Activated T-cell treated with anti-CD3 and anti-CD28 coated beads, Interleukin-2, amount 50 U/mL, for 4 hours (primary cell): ENCODE measurements around the gene ARHGEF33. TPM values are rescaled to one million over a fixed set of nuclear protein-coding genes. Genes with fewer than 3 reads are reported as not detected.

Experiments used
- ATAC-seq, 2 donors: fragments of 200-7000 bp; cut with Tn5 transposase; one replicate each; pipeline ENCODE4 v1.10.0; 2021
- DNase-seq: peaks from one replicate; pipeline ENCODE4 v3.0.0-alpha.2; 2020
- H3K27me3 Mint-ChIP-seq: one replicate; pipeline ENCODE4 v1.8.0; 2021; ENCODE audit warnings: low read depth, mixed read lengths
- H3K36me3 Mint-ChIP-seq: one replicate; pipeline ENCODE4 v1.8.0; 2022; ENCODE audit warnings: mixed read lengths; ENCODE audit not compliant: insufficient read depth
- H3K4me1 Mint-ChIP-seq: one replicate; pipeline ENCODE4 v1.8.0; 2021; ENCODE audit warnings: low read depth, mixed read lengths
- H3K4me3 Mint-ChIP-seq: one replicate; pipeline ENCODE4 v1.8.0; 2021; ENCODE audit warnings: mild to moderate bottlenecking, moderate library complexity, mixed read lengths
- H3K9me3 Mint-ChIP-seq: one replicate; pipeline ENCODE4 v1.8.0; 2021; ENCODE audit warnings: mixed read lengths
- total RNA-seq, 3 donors: library from RNA; stranded (reverse); gene quantifications; one replicate each; pipeline ENCODE4 v1.2.1, GENCODE V29; 2021

ARHGEF33 gene
- total RNA-seq, 3 donors from 2014 or later = 0.05 to 0.35 TPM; not detected in 1

GRCh38 chr2:38889045-38889444, 630 bp upstream of the ARHGEF33 start:
- DNase-seq (no peak), ATAC-seq (no peak)
- Mint-ChIP-seq H3K36me3 (no peaks in the 10 kb centered on the region), H3K4me3 (no peak overlapping the region), H3K4me1 (no peaks in the 10 kb centered on the region), H3K27me3 (no peaks in the 10 kb centered on the region), H3K9me3 (no peaks in the 10 kb centered on the region)

- DNase-seq = no peak
- H3K4me1 Mint-ChIP-seq = no peaks in the 10 kb centered on the region
- no peaks in the 10 kb centered on the region for H3K36me3 Mint-ChIP-seq
- H3K9me3 Mint-ChIP-seq = no peaks in the 10 kb centered on the region
- no peak overlapping the region for H3K4me3 Mint-ChIP-seq
- H3K27me3 Mint-ChIP-seq = peaks cover 2% of the 10 kb centered on the region
- no peak for ATAC-seq
Measured at GRCh38 chr2:38892819-38893218, 3.1 kb downstream of the ARHGEF33 start.

DNA sequence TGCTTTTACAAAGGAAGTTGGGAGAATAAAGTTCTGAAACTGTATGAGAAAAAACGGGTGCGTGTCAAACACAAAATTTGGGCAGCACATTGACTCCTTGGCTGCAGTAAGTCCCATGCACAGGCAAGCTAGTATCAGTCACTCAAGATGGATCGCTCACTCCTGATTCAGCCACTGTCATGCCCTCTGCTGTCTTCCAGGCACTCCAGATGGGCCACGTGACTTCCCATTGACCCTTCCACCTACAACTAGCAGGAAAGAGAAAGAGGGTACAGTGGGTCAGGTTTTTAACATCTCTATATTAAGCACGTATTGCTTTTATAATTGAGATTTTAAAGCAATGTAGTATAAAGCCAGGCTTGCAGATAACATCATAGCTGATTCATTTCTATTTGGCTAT, 8.6 kb downstream of the ARHGEF33 start:
- Mint-ChIP-seq H3K4me1 (no peaks in the 10 kb centered on the region), H3K27me3 (peaks cover 2% of the 10 kb centered on the region), H3K36me3 (no peaks in the 10 kb centered on the region), H3K4me3 (no peak overlapping the region), H3K9me3 (no peaks in the 10 kb centered on the region)
- DNase-seq (no peak), ATAC-seq (no peak)

DNA sequence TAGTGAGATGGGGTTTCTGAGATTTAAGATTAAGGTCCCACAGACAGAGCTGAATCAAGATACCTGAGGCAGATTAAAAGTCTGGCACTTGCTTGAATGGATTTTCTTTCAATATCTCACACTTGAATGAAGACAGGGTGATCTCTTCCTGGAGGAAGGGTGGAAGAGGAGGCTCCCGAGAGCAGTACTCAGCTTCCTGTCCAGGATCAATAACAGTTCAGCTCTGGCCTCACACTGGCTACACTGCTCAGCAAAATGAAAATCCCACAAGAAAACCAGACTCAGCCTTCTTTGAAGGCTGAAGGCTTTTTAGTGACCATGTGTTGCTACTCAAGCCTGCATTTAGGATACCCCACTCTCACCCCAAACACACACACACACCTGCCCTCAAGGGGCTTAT, 11.1 kb downstream of the ARHGEF33 start:
- Mint-ChIP-seq H3K9me3 (no peaks in the 10 kb centered on the region), H3K36me3 (no peaks in the 10 kb centered on the region), H3K4me3 (no peak overlapping the region), H3K4me1 (no peaks in the 10 kb centered on the region), H3K27me3 (peaks cover 2% of the 10 kb centered on the region)
- DNase-seq (no peak), ATAC-seq (no peak)

- Mint-ChIP-seq H3K9me3 (no peaks in the 10 kb centered on the region), H3K36me3 (no peaks in the 10 kb centered on the region), H3K4me3 (no peak overlapping the region), H3K27me3 (no peaks in the 10 kb centered on the region), H3K4me1 (peaks cover 14% of the 10 kb centered on the region)
- ATAC-seq (no peak), DNase-seq (no peak)
Measured at GRCh38 chr2:38905251-38905650, 15.6 kb downstream of the ARHGEF33 start.

- DNase-seq (no peak), ATAC-seq (no peak)
- peaks cover 14% of the 10 kb centered on the region for H3K4me1 Mint-ChIP-seq
- H3K4me3 Mint-ChIP-seq = no peak overlapping the region
- no peaks in the 10 kb centered on the region for H3K36me3 Mint-ChIP-seq
- no peaks in the 10 kb centered on the region for H3K27me3 Mint-ChIP-seq
- no peaks in the 10 kb centered on the region for H3K9me3 Mint-ChIP-seq
Measured at GRCh38 chr2:38907242-38907641, 17.6 kb downstream of the ARHGEF33 start.

GRCh38 chr2:38907743-38908562, 18.3 kb downstream of the ARHGEF33 start:
- Mint-ChIP-seq H3K9me3 (no peaks in the 10 kb centered on the region), H3K4me3 (no peak overlapping the region), H3K4me1 (peaks cover 14% of the 10 kb centered on the region), H3K36me3 (no peaks in the 10 kb centered on the region), H3K27me3 (no peaks in the 10 kb centered on the region)
- ATAC-seq (peak; percentile 46 to 77), DNase-seq (no peak)

GRCh38 chr2:38909872-38910271, 20.2 kb downstream of the ARHGEF33 start:
- DNase-seq (no peak), ATAC-seq (no peak)
- Mint-ChIP-seq H3K36me3 (no peaks in the 10 kb centered on the region), H3K27me3 (no peaks in the 10 kb centered on the region), H3K4me3 (no peak overlapping the region), H3K9me3 (no peaks in the 10 kb centered on the region), H3K4me1 (peaks cover 14% of the 10 kb centered on the region)

DNA sequence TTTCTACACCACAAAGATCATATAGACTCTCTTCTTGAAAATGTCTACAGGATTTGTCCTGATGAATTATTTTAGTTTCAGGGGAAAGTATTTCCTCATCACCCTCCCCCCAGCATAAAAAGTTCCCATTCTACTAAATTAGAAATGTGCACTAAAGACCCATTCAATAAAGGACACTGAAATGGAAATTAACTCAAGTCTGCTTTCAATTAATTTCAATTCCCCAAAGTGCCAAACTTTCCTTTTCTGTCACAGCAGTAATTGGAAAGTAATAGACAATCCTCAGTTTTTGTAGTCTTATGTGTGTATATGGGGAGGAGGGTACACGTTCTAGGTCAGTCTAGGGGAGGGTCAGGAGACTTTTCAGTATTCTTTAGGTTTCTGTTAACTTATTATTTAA, 21.5 kb downstream of the ARHGEF33 start:
- Mint-ChIP-seq H3K9me3 (no peaks in the 10 kb centered on the region), H3K4me3 (no peak overlapping the region), H3K36me3 (no peaks in the 10 kb centered on the region), H3K4me1 (peaks cover 14% of the 10 kb centered on the region), H3K27me3 (no peaks in the 10 kb centered on the region)
- no peak for ATAC-seq
- DNase-seq = no peak

GRCh38 chr2:38912619-38913018, 22.9 kb downstream of the ARHGEF33 start:
- no peak for ATAC-seq
- Mint-ChIP-seq H3K9me3 (no peaks in the 10 kb centered on the region), H3K4me1 (peaks cover 13% of the 10 kb centered on the region), H3K4me3 (no peak overlapping the region), H3K36me3 (no peaks in the 10 kb centered on the region), H3K27me3 (no peaks in the 10 kb centered on the region)
- no peak for DNase-seq

- H3K4me1 Mint-ChIP-seq = no peaks in the 10 kb centered on the region
- ATAC-seq (no peak), DNase-seq (no peak)
- H3K27me3 Mint-ChIP-seq = no peaks in the 10 kb centered on the region
- no peaks in the 10 kb centered on the region for H3K36me3 Mint-ChIP-seq
- no peak overlapping the region for H3K4me3 Mint-ChIP-seq
- no peaks in the 10 kb centered on the region for H3K9me3 Mint-ChIP-seq
Measured at GRCh38 chr2:38922389-38922788, 32.7 kb downstream of the ARHGEF33 start.

GRCh38 chr2:38922902-38923301, 33.2 kb downstream of the ARHGEF33 start:
- no peaks in the 10 kb centered on the region for H3K36me3 Mint-ChIP-seq
- H3K9me3 Mint-ChIP-seq = no peaks in the 10 kb centered on the region
- H3K4me3 Mint-ChIP-seq = no peak overlapping the region
- no peaks in the 10 kb centered on the region for H3K27me3 Mint-ChIP-seq
- ATAC-seq (no peak), DNase-seq (no peak)
- H3K4me1 Mint-ChIP-seq = no peaks in the 10 kb centered on the region

GRCh38 chr2:38925982-38926381, 36.3 kb downstream of the ARHGEF33 start:
- no peaks in the 10 kb centered on the region for H3K4me1 Mint-ChIP-seq
- no peaks in the 10 kb centered on the region for H3K36me3 Mint-ChIP-seq
- no peaks in the 10 kb centered on the region for H3K9me3 Mint-ChIP-seq
- DNase-seq (no peak), ATAC-seq (no peak)
- H3K27me3 Mint-ChIP-seq = no peaks in the 10 kb centered on the region
- H3K4me3 Mint-ChIP-seq = no peak overlapping the region

DNA sequence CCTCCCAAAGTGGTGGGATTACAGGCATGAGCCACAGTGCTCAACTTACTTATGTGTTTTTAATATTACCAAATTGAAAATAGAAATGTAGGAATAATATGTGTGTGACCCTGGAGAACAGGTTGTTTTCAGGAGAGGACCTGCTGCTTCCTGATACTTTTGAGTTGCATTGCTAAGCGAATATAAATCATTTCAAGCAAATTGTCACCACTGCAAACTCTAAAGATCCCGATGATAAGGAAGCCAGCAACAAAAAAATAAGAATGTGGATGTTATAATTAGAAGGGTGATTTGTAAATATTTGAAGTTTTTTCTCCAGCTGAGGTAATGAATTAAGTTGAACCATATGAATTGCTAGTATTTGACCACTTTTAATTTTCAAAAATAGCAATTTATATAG, 40.9 kb downstream of the ARHGEF33 start:
- H3K4me1 Mint-ChIP-seq = no peaks in the 10 kb centered on the region
- no peak for ATAC-seq
- no peak overlapping the region for H3K4me3 Mint-ChIP-seq

GRCh38 chr2:38932586-38932985, 42.9 kb downstream of the ARHGEF33 start:
- H3K4me1 Mint-ChIP-seq = no peaks in the 10 kb centered on the region
- ATAC-seq (no peak), DNase-seq (no peak)
- peaks cover 3% of the 10 kb centered on the region for H3K27me3 Mint-ChIP-seq
- no peaks in the 10 kb centered on the region for H3K9me3 Mint-ChIP-seq
- H3K36me3 Mint-ChIP-seq = no peaks in the 10 kb centered on the region
- H3K4me3 Mint-ChIP-seq = no peak overlapping the region

More for the DNA sequence above, 40.9 kb downstream of the ARHGEF33 start:
- no peaks in the 10 kb centered on the region for H3K36me3 Mint-ChIP-seq
- no peaks in the 10 kb centered on the region for H3K9me3 Mint-ChIP-seq
- DNase-seq = no peak
- peaks cover 3% of the 10 kb centered on the region for H3K27me3 Mint-ChIP-seq
